ENCODE measurements around the gene FGF1.

FGF1 gene

GRCh38 chr5:142640316-142641005, 45.4 kb downstream of the FGF1 start:
- no peak for DNase-seq

GRCh38 chr5:142639455-142639854, 46.4 kb downstream of the FGF1 start:
- no peak for DNase-seq

- no peak for DNase-seq
Observed at GRCh38 chr5:142637871-142638270, 48.0 kb downstream of the FGF1 start.

- DNase-seq = no peak
Observed at GRCh38 chr5:142636698-142637324, 49.1 kb downstream of the FGF1 start.

GRCh38 chr5:142636093-142636492, 49.8 kb downstream of the FGF1 start:
- no peak for DNase-seq

- no peak for DNase-seq
Observed at GRCh38 chr5:142634216-142635011, 51.5 kb downstream of the FGF1 start.

- no peak for DNase-seq
Observed at GRCh38 chr5:142630927-142631539, 54.9 kb downstream of the FGF1 start.

- no peak for DNase-seq
Observed at GRCh38 chr5:142627383-142628217, 58.3 kb downstream of the FGF1 start.

- no peak for DNase-seq
Observed at GRCh38 chr5:142626786-142627185, 59.1 kb downstream of the FGF1 start.

GRCh38 chr5:142626099-142626498, 59.8 kb downstream of the FGF1 start:
- no peak for DNase-seq

GRCh38 chr5:142621227-142621626, 64.7 kb downstream of the FGF1 start:
- no peak for DNase-seq

GRCh38 chr5:142619815-142620214, 66.1 kb downstream of the FGF1 start:
- DNase-seq = no peak

GRCh38 chr5:142618130-142618523, 67.8 kb downstream of the FGF1 start:
- peak; percentile 4 for DNase-seq

GRCh38 chr5:142617416-142618129, 68.3 kb downstream of the FGF1 start:
- DNase-seq = no peak

GRCh38 chr5:142615948-142616347, 69.9 kb downstream of the FGF1 start:
- no peak for DNase-seq

GRCh38 chr5:142614054-142614453, 71.8 kb downstream of the FGF1 start:
- DNase-seq = no peak

GRCh38 chr5:142613271-142613671, 72.6 kb downstream of the FGF1 start:
- no peak for DNase-seq

- DNase-seq = no peak
Observed at GRCh38 chr5:142612494-142613270, 73.2 kb downstream of the FGF1 start.

- DNase-seq = peak; percentile 55
Observed at GRCh38 chr5:142611154-142611553, 74.7 kb downstream of the FGF1 start.

- no peak for DNase-seq
Observed at GRCh38 chr5:142610176-142611001, 75.5 kb downstream of the FGF1 start.
